Tibial artery (tissue), 4 donors: Measurements from ENCODE around the gene KIAA0408.

Experiments used
- DNase-seq, 2 donors: peaks; one replicate each; pipeline ENCODE4 v3.0.0-alpha.2; 2019
- H3K27ac ChIP-seq, 2 donors: fragments of 200-600 bp; sonication (generic) in 1 of 2; 1 replicate in 1 of 2; 2 replicates in 1 of 2; pipeline ENCODE4 v1.5.1; 2018 to 2019; ENCODE audit warnings: mild to moderate bottlenecking in 1 of 2
- H3K27me3 ChIP-seq, 2 donors: fragments of 200-600 bp; sonication (generic) in 1 of 2; one replicate each; pipeline versions ENCODE4 v1.5.1 to v1.6.0; 2016 to 2019
- H3K36me3 ChIP-seq, 3 donors: fragments of 200-600 bp; sonication (generic) in 2 of 3; one replicate each; pipeline ENCODE4 v1.5.1; 2016 to 2019; ENCODE audit warnings: mild to moderate bottlenecking in 2 of 3
- H3K4me1 ChIP-seq, 4 donors: fragments of 200-600 bp; sonication (generic) in 2 of 4; 1 replicate in 3 of 4; 2 replicates in 1 of 4; pipeline ENCODE4 v1.5.1; 2016 to 2019
- H3K4me3 ChIP-seq, 2 donors: fragments of 200-600 bp; sonication (generic) in 1 of 2; 1 replicate in 1 of 2; 2 replicates in 1 of 2; pipeline ENCODE4 v1.5.1; 2018 to 2019; ENCODE audit warnings: mild to moderate bottlenecking in 2 of 2
- H3K9me3 ChIP-seq, 3 donors: fragments of 200-600 bp; sonication (generic) in 1 of 3; one replicate each; pipeline ENCODE4 v1.5.1; 2016 to 2019
- intact Hi-C: fragments of 100-400 bp; cut with DNase I; formaldehyde crosslinking; loops from one replicate; pipeline ENCODE4 v1.15.0; 2023; ENCODE audit warnings: low total_unique reads
- TF ChIP-seq, protein P1 (sequence below), 2 experiments: fragments of 200-600 bp in 1 of 2; fragments of 450-650 bp in 1 of 2; IDR thresholded peaks; one replicate each; pipeline ENCODE4 v1.5.1; 2017 to 2019; ENCODE audit warnings: antibody characterized with exemption in 2 of 2, mild to moderate bottlenecking in 1 of 2, moderate library complexity in 1 of 2

Gene KIAA0408

GRCh38 chr6:127447780-127448179, 11.4 kb downstream of the KIAA0408 start:
- no peak for DNase-seq
- intact Hi-C loops = no loop called here
- Histone ChIP-seq H3K27ac (no peak overlapping the region), H3K4me1 (no peaks in the 10 kb centered on the region), H3K4me3 (no peak overlapping the region), H3K27me3 (no peaks in the 10 kb centered on the region), H3K36me3 (peaks cover 0 to 17% (median 3%) of the 10 kb centered on the region in 3 donors), H3K9me3 (no peaks in the 10 kb centered on the region)
- TF ChIP-seq, protein P1, sequence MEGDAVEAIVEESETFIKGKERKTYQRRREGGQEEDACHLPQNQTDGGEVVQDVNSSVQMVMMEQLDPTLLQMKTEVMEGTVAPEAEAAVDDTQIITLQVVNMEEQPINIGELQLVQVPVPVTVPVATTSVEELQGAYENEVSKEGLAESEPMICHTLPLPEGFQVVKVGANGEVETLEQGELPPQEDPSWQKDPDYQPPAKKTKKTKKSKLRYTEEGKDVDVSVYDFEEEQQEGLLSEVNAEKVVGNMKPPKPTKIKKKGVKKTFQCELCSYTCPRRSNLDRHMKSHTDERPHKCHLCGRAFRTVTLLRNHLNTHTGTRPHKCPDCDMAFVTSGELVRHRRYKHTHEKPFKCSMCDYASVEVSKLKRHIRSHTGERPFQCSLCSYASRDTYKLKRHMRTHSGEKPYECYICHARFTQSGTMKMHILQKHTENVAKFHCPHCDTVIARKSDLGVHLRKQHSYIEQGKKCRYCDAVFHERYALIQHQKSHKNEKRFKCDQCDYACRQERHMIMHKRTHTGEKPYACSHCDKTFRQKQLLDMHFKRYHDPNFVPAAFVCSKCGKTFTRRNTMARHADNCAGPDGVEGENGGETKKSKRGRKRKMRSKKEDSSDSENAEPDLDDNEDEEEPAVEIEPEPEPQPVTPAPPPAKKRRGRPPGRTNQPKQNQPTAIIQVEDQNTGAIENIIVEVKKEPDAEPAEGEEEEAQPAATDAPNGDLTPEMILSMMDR (IDR thresholded peaks at IDR 0.05) = no peak

DNA sequence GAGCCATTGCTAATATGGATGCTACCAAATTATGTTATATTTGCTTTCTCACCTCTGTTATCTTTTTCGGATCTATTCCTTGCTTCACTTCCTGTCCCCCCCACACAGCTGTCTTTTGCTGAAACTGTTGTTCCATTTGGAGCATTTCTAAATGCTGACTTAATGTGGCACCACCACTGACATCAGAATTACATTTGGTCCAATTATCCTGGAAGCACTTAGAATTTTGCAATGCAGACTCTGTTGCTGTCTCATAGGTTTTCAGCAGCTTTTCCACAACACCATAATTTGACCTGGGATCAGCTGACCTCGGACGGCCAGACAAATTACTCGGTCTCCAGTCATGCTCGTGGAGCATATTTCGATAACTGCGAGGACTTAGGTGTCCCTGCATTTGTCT, 12.8 kb downstream of the KIAA0408 start:
- Histone ChIP-seq H3K4me1 (no peaks in the 10 kb centered on the region), H3K4me3 (no peak overlapping the region), H3K27ac (no peak overlapping the region), H3K27me3 (no peaks in the 10 kb centered on the region), H3K36me3 (peaks cover 0 to 17% (median 3%) of the 10 kb centered on the region in 3 donors), H3K9me3 (no peaks in the 10 kb centered on the region)
- intact Hi-C loops = no loop called here
- no peak for DNase-seq
- TF ChIP-seq, protein P1 (IDR thresholded peaks at IDR 0.05) = no peak

DNA sequence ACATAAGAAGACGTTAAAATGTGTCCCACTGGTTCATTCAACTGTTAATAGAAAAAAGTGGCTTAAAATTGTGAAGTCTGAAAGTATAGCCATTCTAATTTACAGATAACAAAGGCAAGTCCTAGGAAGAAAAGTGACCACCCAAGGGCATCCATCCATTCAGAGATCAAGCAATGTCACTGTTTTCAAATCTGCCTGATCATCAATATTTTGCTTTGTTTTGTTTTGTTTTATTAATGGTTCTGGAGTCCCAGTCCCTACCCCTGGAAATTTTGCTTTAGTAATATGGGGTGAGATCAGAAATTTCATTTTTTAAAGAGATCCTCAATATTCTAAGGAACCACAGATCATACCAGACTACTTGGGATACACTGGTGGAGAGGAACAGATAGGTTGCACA, 17.3 kb downstream of the KIAA0408 start:
- intact Hi-C loops = no loop called here

GRCh38 chr6:127439718-127440117, 19.5 kb downstream of the KIAA0408 start:
- Histone ChIP-seq H3K36me3 (peaks cover 0 to 3% (median 0%) of the 10 kb centered on the region in 3 donors), H3K4me3 (no peak overlapping the region), H3K27me3 (no peaks in the 10 kb centered on the region), H3K27ac (no peak overlapping the region), H3K9me3 (no peaks in the 10 kb centered on the region), H3K4me1 (no peaks in the 10 kb centered on the region)
- intact Hi-C loops = no loop called here
- DNase-seq = no peak
- TF ChIP-seq, protein P1 (IDR thresholded peaks at IDR 0.05) = no peak

More for the DNA sequence above, 17.3 kb downstream of the KIAA0408 start:
- peaks cover 0 to 7% (median 3%) of the 10 kb centered on the region in 3 donors for H3K36me3 ChIP-seq
- no peak overlapping the region for H3K4me3 ChIP-seq
- no peaks in the 10 kb centered on the region for H3K27me3 ChIP-seq
- H3K9me3 ChIP-seq = no peaks in the 10 kb centered on the region
- H3K27ac ChIP-seq = no peak overlapping the region
- TF ChIP-seq, protein P1 (IDR thresholded peaks at IDR 0.05) = no peak
- no peaks in the 10 kb centered on the region for H3K4me1 ChIP-seq
- no peak for DNase-seq

- DNase-seq = no peak
- H3K27me3 ChIP-seq = no peaks in the 10 kb centered on the region
- TF ChIP-seq, protein P1 (IDR thresholded peaks at IDR 0.05) = no peak
- H3K4me3 ChIP-seq = no peak overlapping the region
- no peaks in the 10 kb centered on the region for H3K4me1 ChIP-seq
- intact Hi-C loops = no loop called here
- H3K27ac ChIP-seq = no peak overlapping the region
- H3K9me3 ChIP-seq = no peaks in the 10 kb centered on the region
- H3K36me3 ChIP-seq = no peaks in the 10 kb centered on the region
Measured at GRCh38 chr6:127436578-127437110, 22.5 kb downstream of the KIAA0408 start.
